HepG2 (cell line): ENCODE results near the gene THOC6. TPM values are rescaled to one million over a fixed set of nuclear protein-coding genes. Genes with fewer than 3 reads are reported as not detected.
A peak's percentile ranks its signal among the peaks of the same experiment; 100 is the strongest.

Source experiments
- AGO1 ChIP-seq: fragments of 200-400 bp; formaldehyde crosslinking; IDR thresholded peaks from 2 replicates; pipeline ENCODE4 v1.6.1; 2017; ENCODE audit warnings: mild to moderate bottlenecking, low read depth, low read length, moderate library complexity; ENCODE audit not compliant: poor library complexity, severe bottlenecking
- GZF1 ChIP-seq: sonication (generic); formaldehyde crosslinking; IDR thresholded peaks from 2 replicates; pipeline ENCODE4 v1.5.1; 2020; ENCODE audit warnings: mild to moderate bottlenecking, missing genetic modification reagents
- LCORL ChIP-seq, 2 experiments: fragments of 450-650 bp in 1 of 2; sonication (generic) in 1 of 2; formaldehyde crosslinking in 1 of 2; IDR thresholded peaks; 2 replicates each; pipeline versions ENCODE4 v1.5.0 to v1.6.1; 2017 to 2020; ENCODE audit warnings: antibody characterized with exemption in 1 of 2, missing genetic modification reagents in 1 of 2
- PATZ1 ChIP-seq: sonication (generic); formaldehyde crosslinking; IDR thresholded peaks from 2 replicates; pipeline ENCODE4 v1.4.0; 2020; ENCODE audit warnings: missing genetic modification reagents
- PRDM4 ChIP-seq: sonication (generic); formaldehyde crosslinking; IDR thresholded peaks from 2 replicates; pipeline ENCODE4 v1.9.0; 2021; ENCODE audit warnings: missing genetic modification reagents, borderline replicate concordance
- ZFP82 ChIP-seq: sonication (generic); formaldehyde crosslinking; IDR thresholded peaks from 2 replicates; pipeline ENCODE4 v1.5.1; 2020; ENCODE audit warnings: mild to moderate bottlenecking, missing genetic modification reagents, borderline replicate concordance
- ZFX ChIP-seq: sonication (generic); formaldehyde crosslinking; IDR thresholded peaks from 2 replicates; pipeline ENCODE4 v1.4.0; 2020; ENCODE audit warnings: mild to moderate bottlenecking, low read depth, missing genetic modification reagents, moderate library complexity
- polyA plus RNA-seq, 8 experiments: library from polyadenylated mRNA; depleted of rRNA in 3 of 8; stranded (reverse) in 7 of 8; unstranded in 1 of 8; fragments of >200 nt; fragmentation: Illumina TruSeq in 4 of 8; extraction: Trizol in 4 of 8; gene quantifications; 2 replicates each; pipeline versions ENCODE4 v1.2.1 to v1.2.3, GENCODE V29; 2011 to 2016; ENCODE audit warnings: low read depth in 4 of 8, missing spikeins in 1 of 8, mixed read lengths in 1 of 8; ENCODE audit not compliant: insufficient read depth in 1 of 8
- total RNA-seq, 5 experiments: library from RNA; depleted of rRNA; stranded (reverse); fragments of >200 nt; fragmentation: Illumina TruSeq; extraction: Trizol; gene quantifications; 2 replicates each; pipeline ENCODE4 v1.2.3, GENCODE V29; 2016; ENCODE audit warnings: low read depth in 1 of 5
- TF ChIP-seq, protein P1 (sequence below): sonication (generic); formaldehyde crosslinking; IDR thresholded peaks from 2 replicates; pipeline ENCODE4 v1.5.1; 2020; ENCODE audit warnings: mild to moderate bottlenecking, missing genetic modification reagents, moderate library complexity
- TF ChIP-seq, protein P2 (sequence below): fragments of 450-650 bp; IDR thresholded peaks from 2 replicates; pipeline ENCODE4 v1.6.1; 2016

THOC6 gene
- total and polyA plus RNA-seq, 2 of the 13 experiments (the other 11 are each of a cell fraction or from before 2014, with no cell fraction given), result 32.1 to 37.0 TPM

DNA sequence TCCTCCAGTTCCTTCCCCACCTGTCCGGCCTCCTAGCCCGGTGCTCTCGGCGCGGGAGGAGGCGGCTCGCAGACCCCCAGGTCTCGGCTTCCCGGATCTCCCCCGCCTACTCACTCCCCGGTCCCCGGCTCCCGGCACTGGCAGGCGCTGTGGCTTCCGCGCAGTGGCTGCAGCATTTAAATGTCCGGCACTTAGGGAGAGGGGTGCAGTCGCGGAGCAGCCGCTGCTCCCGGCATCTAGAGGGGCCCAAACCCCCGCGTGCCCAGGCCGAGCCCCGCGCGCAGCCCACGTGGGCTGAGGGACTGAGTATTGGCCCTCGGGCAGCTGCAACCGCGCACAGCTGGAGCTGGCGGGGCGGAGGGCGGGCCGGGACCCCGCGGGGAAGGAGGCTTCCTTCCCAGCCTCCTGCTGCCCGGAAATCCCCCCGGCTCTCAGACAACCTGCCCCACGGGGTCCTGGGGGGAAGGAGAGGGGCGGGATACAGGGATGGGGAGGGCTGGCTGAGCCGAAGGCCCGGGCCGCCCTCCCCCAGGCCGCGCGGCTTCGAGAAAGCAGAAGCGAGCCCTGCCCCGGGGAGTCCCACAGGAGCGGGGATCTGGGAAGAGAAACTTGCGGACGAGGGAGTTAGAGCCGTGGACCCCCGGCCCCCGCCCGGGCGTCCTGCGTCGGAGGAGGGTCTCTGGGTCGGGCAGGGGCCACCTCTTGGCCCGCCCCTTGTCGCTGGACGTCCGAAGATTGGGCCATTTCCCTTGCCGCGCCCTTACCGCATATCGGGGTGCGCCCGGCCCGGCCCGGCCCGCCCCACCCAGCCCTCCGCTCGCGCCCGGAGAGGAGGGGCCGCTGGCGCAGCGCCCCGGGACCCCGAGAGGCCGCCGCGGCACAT is 22.2 kb downstream of the THOC6 start, which contains the start of gene MMP25 (continued):
- TF ChIP-seq, protein P1, sequence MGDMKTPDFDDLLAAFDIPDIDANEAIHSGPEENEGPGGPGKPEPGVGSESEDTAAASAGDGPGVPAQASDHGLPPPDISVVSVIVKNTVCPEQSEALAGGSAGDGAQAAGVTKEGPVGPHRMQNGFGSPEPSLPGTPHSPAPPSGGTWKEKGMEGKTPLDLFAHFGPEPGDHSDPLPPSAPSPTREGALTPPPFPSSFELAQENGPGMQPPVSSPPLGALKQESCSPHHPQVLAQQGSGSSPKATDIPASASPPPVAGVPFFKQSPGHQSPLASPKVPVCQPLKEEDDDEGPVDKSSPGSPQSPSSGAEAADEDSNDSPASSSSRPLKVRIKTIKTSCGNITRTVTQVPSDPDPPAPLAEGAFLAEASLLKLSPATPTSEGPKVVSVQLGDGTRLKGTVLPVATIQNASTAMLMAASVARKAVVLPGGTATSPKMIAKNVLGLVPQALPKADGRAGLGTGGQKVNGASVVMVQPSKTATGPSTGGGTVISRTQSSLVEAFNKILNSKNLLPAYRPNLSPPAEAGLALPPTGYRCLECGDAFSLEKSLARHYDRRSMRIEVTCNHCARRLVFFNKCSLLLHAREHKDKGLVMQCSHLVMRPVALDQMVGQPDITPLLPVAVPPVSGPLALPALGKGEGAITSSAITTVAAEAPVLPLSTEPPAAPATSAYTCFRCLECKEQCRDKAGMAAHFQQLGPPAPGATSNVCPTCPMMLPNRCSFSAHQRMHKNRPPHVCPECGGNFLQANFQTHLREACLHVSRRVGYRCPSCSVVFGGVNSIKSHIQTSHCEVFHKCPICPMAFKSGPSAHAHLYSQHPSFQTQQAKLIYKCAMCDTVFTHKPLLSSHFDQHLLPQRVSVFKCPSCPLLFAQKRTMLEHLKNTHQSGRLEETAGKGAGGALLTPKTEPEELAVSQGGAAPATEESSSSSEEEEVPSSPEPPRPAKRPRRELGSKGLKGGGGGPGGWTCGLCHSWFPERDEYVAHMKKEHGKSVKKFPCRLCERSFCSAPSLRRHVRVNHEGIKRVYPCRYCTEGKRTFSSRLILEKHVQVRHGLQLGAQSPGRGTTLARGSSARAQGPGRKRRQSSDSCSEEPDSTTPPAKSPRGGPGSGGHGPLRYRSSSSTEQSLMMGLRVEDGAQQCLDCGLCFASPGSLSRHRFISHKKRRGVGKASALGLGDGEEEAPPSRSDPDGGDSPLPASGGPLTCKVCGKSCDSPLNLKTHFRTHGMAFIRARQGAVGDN (CRISPR knock-in tag), result peak; percentile 43; the same call in 1 of the 2 replicates
- TF ChIP-seq, protein P2, sequence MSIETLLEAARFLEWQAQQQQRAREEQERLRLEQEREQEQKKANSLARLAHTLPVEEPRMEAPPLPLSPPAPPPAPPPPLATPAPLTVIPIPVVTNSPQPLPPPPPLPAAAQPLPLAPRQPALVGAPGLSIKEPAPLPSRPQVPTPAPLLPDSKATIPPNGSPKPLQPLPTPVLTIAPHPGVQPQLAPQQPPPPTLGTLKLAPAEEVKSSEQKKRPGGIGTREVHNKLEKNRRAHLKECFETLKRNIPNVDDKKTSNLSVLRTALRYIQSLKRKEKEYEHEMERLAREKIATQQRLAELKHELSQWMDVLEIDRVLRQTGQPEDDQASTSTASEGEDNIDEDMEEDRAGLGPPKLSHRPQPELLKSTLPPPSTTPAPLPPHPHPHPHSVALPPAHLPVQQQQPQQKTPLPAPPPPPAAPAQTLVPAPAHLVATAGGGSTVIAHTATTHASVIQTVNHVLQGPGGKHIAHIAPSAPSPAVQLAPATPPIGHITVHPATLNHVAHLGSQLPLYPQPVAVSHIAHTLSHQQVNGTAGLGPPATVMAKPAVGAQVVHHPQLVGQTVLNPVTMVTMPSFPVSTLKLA, result 0 out of 2 replicates have a peak, but pooled peaks have one; percentile 13
- TF ChIP-seq PRDM4 (no peak), ZFX (CRISPR knock-in tag) (0 out of 2 replicates have a peak, but pooled peaks have one; percentile 15), ZFP82 (CRISPR knock-in tag) (no peak), PATZ1 (CRISPR knock-in tag) (peak; percentile 2; the same call in 1 of the 2 replicates), GZF1 (CRISPR knock-in tag) (0 out of 2 replicates have a peak, but pooled peaks have one; percentile 39), AGO1 (peak; percentile 24), LCORL (IDR thresholded peaks at IDR 0.05) (no peak), LCORL (CRISPR knock-in tag; IDR thresholded peaks at IDR 0.05) (0 out of 2 replicates have a peak, but pooled peaks have one; percentile 27)
